ENCODE results near the gene SLC6A7. TPM values are rescaled to one million over a fixed set of nuclear protein-coding genes. Genes with fewer than 3 reads are reported as not detected.

Gene SLC6A7
- total RNA-seq, 6 donors from 2014 or later, result 0.44 TPM; not detected in 5

DNA sequence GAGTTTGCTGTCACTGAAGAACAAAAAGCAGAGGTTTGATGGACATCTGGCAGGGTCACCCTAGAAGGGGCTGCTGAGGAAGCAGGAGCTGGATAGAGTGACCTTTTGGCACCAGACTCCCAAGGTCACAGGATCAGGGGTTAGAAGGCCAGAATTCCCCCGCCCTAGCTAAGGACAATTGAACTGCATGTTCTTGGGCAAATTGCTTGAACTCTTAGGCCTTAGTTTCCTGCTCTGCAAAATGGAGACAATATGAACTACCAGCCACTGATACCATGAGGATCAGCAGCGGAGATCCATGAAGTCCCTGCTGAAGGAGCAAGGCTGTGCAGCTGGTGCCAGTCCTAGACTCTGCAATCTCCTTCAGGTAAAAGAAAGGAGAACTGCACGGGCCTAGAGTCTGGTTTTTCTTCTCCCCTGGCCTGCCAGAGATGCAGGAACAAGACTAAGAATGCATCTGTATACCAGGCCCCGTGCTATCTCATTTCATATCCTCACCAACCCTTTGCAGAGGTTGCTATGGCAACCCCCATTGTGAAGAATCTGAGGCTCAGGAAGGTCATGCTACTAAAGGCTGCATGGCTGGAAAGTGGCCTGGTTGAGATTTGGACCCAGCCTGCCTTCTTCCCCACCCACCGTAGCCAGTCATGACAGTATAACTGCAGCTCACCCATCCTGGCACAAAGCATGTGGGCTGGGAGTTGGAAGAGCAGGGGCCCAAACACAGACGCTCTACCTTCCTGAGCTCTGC is 66.0 kb downstream of the SLC6A7 start:
- no peak for ATAC-seq (ENCODE audit: low FRiP score in 2 of 2)
- Histone ChIP-seq H3K27me3 (no peaks in the 10 kb centered on the region), H3K9me3 (no peaks in the 10 kb centered on the region), H3K27ac (no peak overlapping the region), H3K4me1 (no peaks in the 10 kb centered on the region), H3K4me3 (no peak overlapping the region), H3K36me3 (no peaks in the 10 kb centered on the region)
- no peak for TF ChIP-seq POLR2AphosphoS5 (IDR thresholded peaks at IDR 0.05)
- TF ChIP-seq POLR2A (IDR thresholded peaks at IDR 0.05), result no peak
- no peak for TF ChIP-seq EP300 (IDR thresholded peaks at IDR 0.05)
- TF ChIP-seq, protein P1, sequence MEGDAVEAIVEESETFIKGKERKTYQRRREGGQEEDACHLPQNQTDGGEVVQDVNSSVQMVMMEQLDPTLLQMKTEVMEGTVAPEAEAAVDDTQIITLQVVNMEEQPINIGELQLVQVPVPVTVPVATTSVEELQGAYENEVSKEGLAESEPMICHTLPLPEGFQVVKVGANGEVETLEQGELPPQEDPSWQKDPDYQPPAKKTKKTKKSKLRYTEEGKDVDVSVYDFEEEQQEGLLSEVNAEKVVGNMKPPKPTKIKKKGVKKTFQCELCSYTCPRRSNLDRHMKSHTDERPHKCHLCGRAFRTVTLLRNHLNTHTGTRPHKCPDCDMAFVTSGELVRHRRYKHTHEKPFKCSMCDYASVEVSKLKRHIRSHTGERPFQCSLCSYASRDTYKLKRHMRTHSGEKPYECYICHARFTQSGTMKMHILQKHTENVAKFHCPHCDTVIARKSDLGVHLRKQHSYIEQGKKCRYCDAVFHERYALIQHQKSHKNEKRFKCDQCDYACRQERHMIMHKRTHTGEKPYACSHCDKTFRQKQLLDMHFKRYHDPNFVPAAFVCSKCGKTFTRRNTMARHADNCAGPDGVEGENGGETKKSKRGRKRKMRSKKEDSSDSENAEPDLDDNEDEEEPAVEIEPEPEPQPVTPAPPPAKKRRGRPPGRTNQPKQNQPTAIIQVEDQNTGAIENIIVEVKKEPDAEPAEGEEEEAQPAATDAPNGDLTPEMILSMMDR (IDR thresholded peaks at IDR 0.05), result no peak
- WGBS, 2 donors, result 67 to 78% methylated on average over 5 to 6 of the region's 6 CpGs
- no peak for DNase-seq

GRCh38 chr5:150256410-150257064 is 66.7 kb downstream of the SLC6A7 start:
- Histone ChIP-seq H3K36me3 (no peaks in the 10 kb centered on the region), H3K27ac (no peak overlapping the region), H3K4me3 (no peak overlapping the region), H3K4me1 (no peaks in the 10 kb centered on the region), H3K9me3 (no peaks in the 10 kb centered on the region), H3K27me3 (no peaks in the 10 kb centered on the region)
- ATAC-seq (ENCODE audit: low FRiP score in 2 of 2), result no peak
- TF ChIP-seq POLR2A (IDR thresholded peaks at IDR 0.05), result no peak
- TF ChIP-seq, protein P1 (IDR thresholded peaks at IDR 0.05), result no peak
- WGBS, 2 donors, result 85 to 86% methylated on average over 6 to 12 of the region's 12 CpGs
- DNase-seq, result no peak

GRCh38 chr5:150257424-150257823 is 67.6 kb downstream of the SLC6A7 start:
- Histone ChIP-seq H3K27me3 (no peaks in the 10 kb centered on the region), H3K27ac (no peak overlapping the region), H3K4me3 (no peak overlapping the region), H3K36me3 (no peaks in the 10 kb centered on the region), H3K4me1 (no peaks in the 10 kb centered on the region), H3K9me3 (no peaks in the 10 kb centered on the region)
- WGBS, 2 donors, result 81 to 88% methylated on average over 7 to 10 of the region's 11 CpGs
- ATAC-seq (ENCODE audit: low FRiP score in 2 of 2) (no peak), DNase-seq (no peak)
- TF ChIP-seq EP300 (IDR thresholded peaks at IDR 0.05), result no peak
- no peak for TF ChIP-seq POLR2AphosphoS5 (IDR thresholded peaks at IDR 0.05)
- TF ChIP-seq, protein P1 (IDR thresholded peaks at IDR 0.05), result no peak
- TF ChIP-seq POLR2A (IDR thresholded peaks at IDR 0.05), result no peak

GRCh38 chr5:150258130-150258529 is 68.3 kb downstream of the SLC6A7 start:
- H3K27me3 ChIP-seq, result no peaks in the 10 kb centered on the region
- H3K4me1 ChIP-seq, result no peaks in the 10 kb centered on the region
- ATAC-seq (ENCODE audit: low FRiP score in 2 of 2) (no peak), DNase-seq (no peak)
- H3K4me3 ChIP-seq, result no peak overlapping the region
- H3K27ac ChIP-seq, result no peak overlapping the region
- no peaks in the 10 kb centered on the region for H3K9me3 ChIP-seq
- no peaks in the 10 kb centered on the region for H3K36me3 ChIP-seq
- TF ChIP-seq POLR2AphosphoS5 (IDR thresholded peaks at IDR 0.05), result no peak
- TF ChIP-seq POLR2A (IDR thresholded peaks at IDR 0.05), result no peak
- no peak for TF ChIP-seq EP300 (IDR thresholded peaks at IDR 0.05)
- TF ChIP-seq, protein P1 (IDR thresholded peaks at IDR 0.05), result no peak
- 66 to 70% methylated on average over 5 to 6 of the region's 6 CpGs for WGBS, 2 donors

Other genes starting within 250 kb of the SLC6A7 start
- gene PDE6A, start 245.3 kb upstream of the SLC6A7 start, total RNA-seq, result not detected
- 10 to 100 TPM in 5 of 6 donors, 1 to 10 TPM in 1; 7.3 to 21.6 (median 16.8) TPM for gene SLC26A2, start 229.3 kb upstream of the SLC6A7 start, total RNA-seq
- gene TIGD6, start 189.4 kb upstream of the SLC6A7 start, total RNA-seq, result 1 to 10 TPM; 2.2 to 6.3 (median 4.1) TPM
- 10 to 100 TPM; 29.6 to 71.2 (median 41.0) TPM for gene HMGXB3, start 189.3 kb upstream of the SLC6A7 start, total RNA-seq
- gene CSF1R, start 103.5 kb upstream of the SLC6A7 start, total RNA-seq, result 100 to 1,000 TPM in 1 of 6 donors, 10 to 100 TPM in 5; 13.9 to 101 (median 57.9) TPM
- gene PDGFRB, start 34.2 kb upstream of the SLC6A7 start, total RNA-seq, result 100 to 1,000 TPM in 2 of 6 donors, 10 to 100 TPM in 4; 26.6 to 155 (median 81.5) TPM
- under 1 TPM in 2 of 6 donors, not detected in 4; 0.17 to 0.30 TPM for gene CDX1, start 23.3 kb upstream of the SLC6A7 start, total RNA-seq
- gene CAMK2A, start 99.7 kb downstream of the SLC6A7 start, total RNA-seq, result 1 to 10 TPM in 4 of 6 donors, under 1 TPM in 1, not detected in 1; 0.29 to 2.4 (median 1.8) TPM
- gene ARSI, start 112.8 kb downstream of the SLC6A7 start, total RNA-seq, result 1 to 10 TPM in 5 of 6 donors, under 1 TPM in 1; 0.78 to 6.3 (median 2.8) TPM
- gene TCOF1, start 167.6 kb downstream of the SLC6A7 start, total RNA-seq, result 10 to 100 TPM; 21.7 to 71.2 (median 30.4) TPM
- gene CD74, start 222.8 kb downstream of the SLC6A7 start, total RNA-seq, result 1,000 to 10,000 TPM in 5 of 6 donors, 100 to 1,000 TPM in 1; 957 to 4,783 (median 3,180) TPM

All from upper lobe of left lung (tissue), 6 donors.